Suprapubic skin (tissue), 3 donors: ENCODE measurements around the gene KRTAP1-3.

Source experiments
- CTCF ChIP-seq, 2 donors: fragments of 200-600 bp in 1 of 2; fragments of 450-650 bp in 1 of 2; sonication (generic) in 1 of 2; IDR thresholded peaks; one replicate each; pipeline ENCODE4 v1.5.1; 2016 to 2019; ENCODE audit warnings: antibody characterized with exemption in 2 of 2, mild to moderate bottlenecking in 1 of 2, moderate library complexity in 1 of 2
- POLR2A ChIP-seq, 2 donors: fragments of 450-650 bp; IDR thresholded peaks; one replicate each; pipeline ENCODE4 v1.6.1; 2017; ENCODE audit warnings: antibody characterized with exemption in 2 of 2, mild to moderate bottlenecking in 2 of 2, moderate library complexity in 2 of 2

GRCh38 chr17:41069031-41069430 lies 34.4 kb upstream of the KRTAP1-3 start:
- TF ChIP-seq CTCF (IDR thresholded peaks at IDR 0.05) (no peak), POLR2A (IDR thresholded peaks at IDR 0.05) (no peak)
